PC-3 (cell line): ENCODE results near the gene CNDP1. TPM values are rescaled to one million over a fixed set of nuclear protein-coding genes. Genes with fewer than 3 reads are reported as not detected.
"Not testable (repeated sequence)": the region's sequence is repeated elsewhere in the genome, so short reads cannot be mapped to it uniquely, and the experiment has no call there.

ENCODE experiments used
- ATAC-seq: fragments of 200-7000 bp; cut with Tn5 transposase; 2 replicates; pipeline ENCODE4 v1.9.1; 2020; ENCODE audit warnings: mild to moderate bottlenecking, moderate library complexity
- BruUV-seq: library from RNA; stranded (reverse); fragments of 400-500 nt; replicated peaks from 2 replicates; lab custom pipeline; 2021; lab: Mats Ljungman, UMichigan
- CTCF ChIA-PET: fragments of 300-600 bp; sonication (Branson Sonifier 250); formaldehyde crosslinking; loops from one replicate; lab custom pipeline; 2022; ENCODE audit warnings: antibody characterized with exemption; lab: Charles Lee
- POLR2A ChIA-PET: fragments of 300-600 bp; sonication (Branson Sonifier 250); formaldehyde crosslinking; loops from one replicate; lab custom pipeline; 2022; ENCODE audit warnings: antibody characterized with exemption; ENCODE audit not compliant: unreplicated experiment; lab: Charles Lee
- DNase-seq: peaks from one replicate; pipeline ENCODE4 v3.0.0-alpha.2; 2015
- H2AFZ ChIP-seq: fragments of 300-600 bp; sonication (generic); 2 replicates; pipeline ENCODE4 v1.6.0; 2016; ENCODE audit warnings: antibody characterized with exemption, low read length
- H3F3A ChIP-seq: fragments of 300-600 bp; sonication (generic); one replicate; pipeline ENCODE4 v1.6.0; 2017; ENCODE audit warnings: antibody characterized with exemption, low read length, control low read depth, mild to moderate bottlenecking; ENCODE audit not compliant: unreplicated experiment
- H3K27ac ChIP-seq: fragments of 300-600 bp; sonication (generic); 2 replicates; pipeline ENCODE4 v1.5.1; 2016; ENCODE audit warnings: mild to moderate bottlenecking, low read length
- H3K27me3 ChIP-seq: fragments of 300-600 bp; sonication (generic); 2 replicates; pipeline ENCODE4 v1.6.1; 2016; ENCODE audit warnings: low read length, mixed read lengths
- H3K36me3 ChIP-seq: fragments of 300-600 bp; sonication (generic); 2 replicates; pipeline ENCODE4 v1.6.1; 2016; ENCODE audit warnings: low read depth, mixed run types, low read length, mixed read lengths
- H3K4me1 ChIP-seq: fragments of 300-600 bp; sonication (generic); 2 replicates; pipeline ENCODE4 v1.5.1; 2016; ENCODE audit warnings: low read length; ENCODE audit not compliant: insufficient read depth
- H3K4me2 ChIP-seq: fragments of 300-600 bp; sonication (generic); 2 replicates; pipeline ENCODE4 v1.6.0; 2016; ENCODE audit warnings: low read length
- H3K4me3 ChIP-seq: fragments of 300-600 bp; sonication (generic); 2 replicates; pipeline ENCODE4 v1.5.1; 2016; ENCODE audit warnings: mild to moderate bottlenecking, low read length, mixed read lengths
- H3K79me2 ChIP-seq: fragments of 300-600 bp; sonication (generic); 2 replicates; pipeline ENCODE4 v1.6.1; 2017; ENCODE audit warnings: low read length, mixed read lengths
- H3K9ac ChIP-seq: fragments of 300-600 bp; sonication (generic); 2 replicates; pipeline ENCODE4 v1.6.0; 2016; ENCODE audit warnings: mild to moderate bottlenecking, low read length
- H3K9me2 ChIP-seq: fragments of 300-600 bp; sonication (generic); replicated peaks from 2 replicates; pipeline ENCODE4 v1.6.1; 2016; ENCODE audit warnings: mixed run types, low read length, mixed read lengths
- H3K9me3 ChIP-seq: fragments of 300-600 bp; sonication (generic); 2 replicates; pipeline ENCODE4 v1.6.1; 2016; ENCODE audit warnings: low read length, mixed read lengths
- H4K20me1 ChIP-seq: fragments of 300-600 bp; sonication (generic); 2 replicates; pipeline ENCODE4 v1.6.1; 2016; ENCODE audit warnings: low read length, mixed read lengths
- EZH2 ChIP-seq: fragments of 300-600 bp; sonication (generic); IDR thresholded peaks from one replicate; pipeline ENCODE4 v1.6.1; 2017; ENCODE audit warnings: antibody characterized with exemption, mild to moderate bottlenecking, low read length; ENCODE audit not compliant: unreplicated experiment
- EZH2phosphoT487 ChIP-seq: fragments of 300-600 bp; sonication (generic); IDR thresholded peaks from 2 replicates; pipeline ENCODE4 v1.6.1; 2018; ENCODE audit warnings: mild to moderate bottlenecking, antibody characterized with exemption, low read length, borderline replicate concordance
- intact Hi-C: fragments of 100-400 bp; cut with micrococcal nuclease; formaldehyde crosslinking; loops from 2 replicates; pipeline ENCODE4 v1.9.0; 2023
- total RNA-seq: library from RNA; depleted of rRNA; stranded (reverse); fragments of >200 nt; gene quantifications from 2 replicates; pipeline ENCODE4 v1.2.3, GENCODE V29; 2014
- TF ChIP-seq, protein P1 (sequence below): fragments of 300-600 bp; sonication (generic); conservative IDR thresholded peaks from 2 replicates; pipeline ENCODE4 v1.5.1; 2017; ENCODE audit warnings: antibody characterized with exemption, low read depth, mild to moderate bottlenecking, low read length

The CNDP1 gene
- total RNA-seq, 1 experiment from 2014 or later, result not detected

DNA sequence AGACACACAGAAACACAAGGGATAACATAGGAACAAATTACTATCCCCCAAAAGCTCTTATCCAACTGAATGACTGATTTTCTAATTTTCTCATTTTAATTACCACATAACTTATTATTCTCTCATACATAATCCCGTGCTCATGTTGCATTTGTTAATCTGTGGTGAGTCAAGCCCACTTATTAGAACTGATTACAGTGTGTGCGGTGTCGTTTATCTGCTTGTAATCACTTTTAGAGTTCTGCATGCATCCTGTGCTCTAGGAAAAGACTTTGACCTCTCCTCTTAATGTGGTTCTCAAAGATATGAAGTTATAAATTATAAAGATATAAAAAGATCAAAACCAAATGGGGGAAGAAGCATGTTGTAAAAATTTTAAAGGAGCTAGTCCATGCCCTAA lies 29.7 kb downstream of the CNDP1 start:
- CTCF ChIA-PET, result interaction anchor here (0.6 kb wide), 1 partner anchor 13 kb away, joined by 10 read pairs; no protein-coding TSS in a partner anchor
- no peak for TF ChIP-seq EZH2phosphoT487
- TF ChIP-seq, protein P1, sequence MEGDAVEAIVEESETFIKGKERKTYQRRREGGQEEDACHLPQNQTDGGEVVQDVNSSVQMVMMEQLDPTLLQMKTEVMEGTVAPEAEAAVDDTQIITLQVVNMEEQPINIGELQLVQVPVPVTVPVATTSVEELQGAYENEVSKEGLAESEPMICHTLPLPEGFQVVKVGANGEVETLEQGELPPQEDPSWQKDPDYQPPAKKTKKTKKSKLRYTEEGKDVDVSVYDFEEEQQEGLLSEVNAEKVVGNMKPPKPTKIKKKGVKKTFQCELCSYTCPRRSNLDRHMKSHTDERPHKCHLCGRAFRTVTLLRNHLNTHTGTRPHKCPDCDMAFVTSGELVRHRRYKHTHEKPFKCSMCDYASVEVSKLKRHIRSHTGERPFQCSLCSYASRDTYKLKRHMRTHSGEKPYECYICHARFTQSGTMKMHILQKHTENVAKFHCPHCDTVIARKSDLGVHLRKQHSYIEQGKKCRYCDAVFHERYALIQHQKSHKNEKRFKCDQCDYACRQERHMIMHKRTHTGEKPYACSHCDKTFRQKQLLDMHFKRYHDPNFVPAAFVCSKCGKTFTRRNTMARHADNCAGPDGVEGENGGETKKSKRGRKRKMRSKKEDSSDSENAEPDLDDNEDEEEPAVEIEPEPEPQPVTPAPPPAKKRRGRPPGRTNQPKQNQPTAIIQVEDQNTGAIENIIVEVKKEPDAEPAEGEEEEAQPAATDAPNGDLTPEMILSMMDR, result no peak
- Histone ChIP-seq H2AFZ (no peak overlapping the region), H3K79me2 (no peaks in the 10 kb centered on the region), H3K9me2 (no peaks in the 10 kb centered on the region), H3K27ac (no peak overlapping the region), H3F3A (no peaks in the 10 kb centered on the region), H3K27me3 (peaks cover 31% of the 10 kb centered on the region), H4K20me1 (no peaks in the 10 kb centered on the region), H3K36me3 (no peaks in the 10 kb centered on the region), H3K4me3 (no peak overlapping the region), H3K4me1 (no peaks in the 10 kb centered on the region), H3K9ac (no peak overlapping the region), H3K4me2 (no peak overlapping the region), H3K9me3 (0 out of 2 replicates have a peak, but pooled peaks cover 3% of the 10 kb centered on the region)
- intact Hi-C loops, result no loop called here
- BruUV-seq, result no TSS peak
- ATAC-seq (no peak), DNase-seq (no peak)
- POLR2A ChIA-PET, result no interaction called here

DNA sequence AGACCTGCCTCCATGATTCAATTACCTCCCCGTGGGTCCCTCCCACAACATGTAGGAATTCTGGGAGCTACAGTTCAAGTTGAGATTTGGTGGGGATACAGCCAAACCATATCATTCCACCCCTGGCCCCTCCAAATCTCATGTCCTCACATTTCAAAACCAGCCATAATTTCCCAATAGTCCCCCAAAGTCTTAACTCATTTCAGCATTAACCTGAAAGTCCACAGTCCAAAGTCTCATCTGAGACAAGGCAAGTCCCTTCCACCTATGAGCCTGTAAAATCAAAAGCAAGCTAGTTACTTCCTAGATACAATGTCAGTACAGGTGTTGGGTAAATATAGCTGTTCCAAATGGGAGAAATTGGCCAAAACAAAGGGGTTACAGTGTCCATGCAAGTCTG lies 30.9 kb downstream of the CNDP1 start:
- CTCF ChIA-PET, H3K9me2 ChIP-seq, BruUV-seq: not testable (repeated sequence)

GRCh38 chr18:74565993-74566392 lies 31.7 kb downstream of the CNDP1 start:
- H3K4me1 ChIP-seq, CTCF ChIA-PET, POLR2A ChIA-PET, H3K9me2 ChIP-seq, H3K27ac ChIP-seq, H3K36me3 ChIP-seq, H3K9ac ChIP-seq, H3K79me2 ChIP-seq, ATAC-seq, BruUV-seq, intact Hi-C loops, H3F3A ChIP-seq, H4K20me1 ChIP-seq, H3K9me3 ChIP-seq, H2AFZ ChIP-seq, H3K4me3 ChIP-seq, DNase-seq, H3K4me2 ChIP-seq: not testable (repeated sequence)
- H3K27me3 ChIP-seq, result peaks cover 46% of the 10 kb centered on the region

More for the DNA sequence above, 30.9 kb downstream of the CNDP1 start:
- H3K9me3 ChIP-seq, H3K9ac ChIP-seq, POLR2A ChIA-PET, H3K4me2 ChIP-seq, H3K4me3 ChIP-seq, H3F3A ChIP-seq, DNase-seq, H4K20me1 ChIP-seq, intact Hi-C loops, H3K79me2 ChIP-seq, ATAC-seq, H3K36me3 ChIP-seq, H3K27ac ChIP-seq, H2AFZ ChIP-seq, H3K4me1 ChIP-seq: not testable (repeated sequence)
- peaks cover 38% of the 10 kb centered on the region for H3K27me3 ChIP-seq

DNA sequence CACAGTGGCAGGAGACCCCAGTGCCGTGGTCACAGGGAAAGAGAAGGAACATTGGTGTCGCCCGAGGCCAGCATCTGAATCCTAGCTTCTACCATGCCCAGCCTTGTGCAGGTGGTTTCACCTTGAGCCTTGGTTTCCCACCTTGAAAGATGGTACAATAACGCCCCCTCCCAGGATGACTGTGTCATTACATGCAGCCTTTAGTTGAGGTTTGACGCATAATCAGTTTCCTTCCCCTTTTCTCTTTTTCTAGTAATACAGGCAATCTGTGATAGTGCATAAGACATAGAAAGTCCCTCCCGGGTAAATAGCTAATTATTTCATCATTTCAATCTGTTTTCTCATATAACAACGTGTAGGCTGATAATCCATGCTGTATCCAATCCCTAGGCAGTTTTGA lies 33.5 kb downstream of the CNDP1 start:
- ChIA-PET CTCF (no interaction called here), POLR2A (no interaction called here)
- Histone ChIP-seq H3F3A (no peaks in the 10 kb centered on the region), H3K79me2 (no peaks in the 10 kb centered on the region), H4K20me1 (no peaks in the 10 kb centered on the region), H3K36me3 (no peaks in the 10 kb centered on the region), H3K4me2 (no peak overlapping the region), H3K27ac (no peak overlapping the region), H3K27me3 (peaks cover 51% of the 10 kb centered on the region), H3K9me2 (no peaks in the 10 kb centered on the region), H2AFZ (no peak overlapping the region), H3K9ac (no peak overlapping the region), H3K4me3 (no peak overlapping the region), H3K4me1 (no peaks in the 10 kb centered on the region), H3K9me3 (0 out of 2 replicates have a peak, but pooled peaks cover 3% of the 10 kb centered on the region)
- TF ChIP-seq EZH2, result no peak
- ATAC-seq, result no peak
- no TSS peak for BruUV-seq
- DNase-seq, result no peak
- intact Hi-C loops, result no loop called here
